Mesenchymal stem cell (in vitro differentiated cells and primary cell): Measurements from ENCODE around the gene KRT6C. TPM values are rescaled to one million over a fixed set of nuclear protein-coding genes. Genes with fewer than 3 reads are reported as not detected.
A peak's percentile ranks its signal among the peaks of the same experiment; 100 is the strongest.

ENCODE experiments used
- DNase-seq: peaks from one replicate; pipeline ENCODE4 v3.0.0-alpha.2; 2013
- H2AFZ ChIP-seq: one replicate; pipeline ENCODE4 v1.6.1; 2013; ENCODE audit warnings: low read depth, mild to moderate bottlenecking, control low read depth, inconsistent platforms, low read length, moderate library complexity
- H2AK5ac ChIP-seq: 2 replicates; pipeline ENCODE4 v1.6.1; 2013; ENCODE audit warnings: low read length, moderate library complexity, mild to moderate bottlenecking, inconsistent platforms; ENCODE audit not compliant: severe bottlenecking
- H2BK120ac ChIP-seq: one replicate; pipeline ENCODE4 v1.6.1; 2013; ENCODE audit warnings: low read depth, mild to moderate bottlenecking, inconsistent platforms, low read length, moderate library complexity
- H2BK12ac ChIP-seq, 2 experiments: one replicate each; pipeline ENCODE4 v1.6.1; 2013; ENCODE audit warnings: inconsistent platforms in 2 of 2, low read length in 2 of 2, mild to moderate bottlenecking in 2 of 2, moderate library complexity in 2 of 2, control low read depth in 1 of 2
- H2BK15ac ChIP-seq: one replicate; pipeline ENCODE4 v1.6.1; 2013; ENCODE audit warnings: mild to moderate bottlenecking, low read depth, inconsistent platforms; ENCODE audit not compliant: poor library complexity, severe bottlenecking
- H2BK5ac ChIP-seq: 2 replicates; pipeline ENCODE4 v1.6.1; 2013; ENCODE audit warnings: low read depth, mild to moderate bottlenecking, low read length, control low read depth, inconsistent platforms; ENCODE audit not compliant: poor library complexity, severe bottlenecking
- H3K14ac ChIP-seq, 2 experiments: one replicate each; pipeline ENCODE4 v1.6.1; 2013; ENCODE audit warnings: inconsistent platforms in 2 of 2, low read length in 2 of 2, control low read depth in 1 of 2, mild to moderate bottlenecking in 1 of 2, moderate library complexity in 1 of 2
- H3K18ac ChIP-seq, 2 experiments: one replicate each; pipeline ENCODE4 v1.6.1; 2013; ENCODE audit warnings: inconsistent platforms in 2 of 2, low read length in 2 of 2, control low read depth in 1 of 2, low read depth in 1 of 2, mild to moderate bottlenecking in 1 of 2
- H3K23ac ChIP-seq, 2 experiments: one replicate each; pipeline ENCODE4 v1.6.1; 2013; ENCODE audit warnings: inconsistent platforms in 2 of 2, low read length in 2 of 2, mild to moderate bottlenecking in 2 of 2, moderate library complexity in 2 of 2, control low read depth in 1 of 2
- H3K27ac ChIP-seq: 2 replicates; pipeline ENCODE4 v1.5.1; 2013; ENCODE audit warnings: mild to moderate bottlenecking, moderate library complexity, low read length, control low read depth, inconsistent platforms; ENCODE audit not compliant: poor library complexity, severe bottlenecking
- H3K27me3 ChIP-seq, 2 experiments: 2 replicates each; pipeline versions ENCODE4 v1.6.1 to v1.7.0; 2013; ENCODE audit warnings: low read length in 2 of 2, mild to moderate bottlenecking in 2 of 2, moderate library complexity in 2 of 2, control low read depth in 1 of 2, inconsistent platforms in 1 of 2; ENCODE audit not compliant: control insufficient read depth in 1 of 2, insufficient read depth in 1 of 2
- H3K36me3 ChIP-seq, 2 experiments: 2 replicates each; pipeline versions ENCODE4 v1.6.1 to v1.7.0; 2013; ENCODE audit warnings: low read length in 2 of 2, control low read depth in 1 of 2, inconsistent platforms in 1 of 2, low read depth in 1 of 2, mild to moderate bottlenecking in 1 of 2; ENCODE audit not compliant: insufficient read depth in 2 of 2, control insufficient read depth in 1 of 2
- H3K4ac ChIP-seq, 2 experiments: one replicate each; pipeline ENCODE4 v1.6.1; 2013; ENCODE audit warnings: inconsistent platforms in 2 of 2, low read length in 2 of 2, mild to moderate bottlenecking in 2 of 2, moderate library complexity in 2 of 2, control low read depth in 1 of 2, low read depth in 1 of 2
- H3K4me1 ChIP-seq: 2 replicates; pipeline ENCODE4 v1.6.1; 2013; ENCODE audit warnings: low read depth, low read length, control low read depth; ENCODE audit not compliant: control insufficient read depth, insufficient read depth
- H3K4me2 ChIP-seq: 2 replicates; pipeline ENCODE4 v1.6.1; 2013; ENCODE audit warnings: low read length, mild to moderate bottlenecking, inconsistent platforms; ENCODE audit not compliant: poor library complexity, severe bottlenecking
- H3K4me3 ChIP-seq, 2 experiments: 2 replicates each; pipeline versions ENCODE4 v1.5.1 to v1.7.0; 2013; ENCODE audit warnings: low read length in 2 of 2, mild to moderate bottlenecking in 2 of 2, control low read depth in 1 of 2, low read depth in 1 of 2; ENCODE audit not compliant: insufficient read depth in 1 of 2
- H3K79me1 ChIP-seq: replicated peaks from 2 replicates; pipeline ENCODE4 v1.6.1; 2013; ENCODE audit warnings: mild to moderate bottlenecking, control low read depth, low read length, inconsistent platforms; ENCODE audit not compliant: poor library complexity, severe bottlenecking
- H3K9ac ChIP-seq: 2 replicates; pipeline ENCODE4 v1.7.0; 2013; ENCODE audit warnings: mild to moderate bottlenecking, low read length, moderate library complexity
- H3K9me3 ChIP-seq: 2 replicates; pipeline ENCODE4 v1.7.0; 2013; ENCODE audit warnings: mild to moderate bottlenecking, low read length; ENCODE audit not compliant: control insufficient read depth
- H4K8ac ChIP-seq: one replicate; pipeline ENCODE4 v1.6.1; 2013; ENCODE audit warnings: inconsistent platforms, mild to moderate bottlenecking, low read length, moderate library complexity
- H4K91ac ChIP-seq: one replicate; pipeline ENCODE4 v1.6.1; 2013; ENCODE audit warnings: mild to moderate bottlenecking, low read length, inconsistent platforms
- WGBS: methylation state at CpG from one replicate; pipeline ENCODE4 v1.1.7; 2013; ENCODE audit warnings: mixed read lengths; 5-methylcytosine and 5-hydroxymethylcytosine counted together
- polyA plus RNA-seq, 2 experiments: library from polyadenylated mRNA; stranded (reverse); fragments of 200-250 nt; gene quantifications; one replicate each; pipeline ENCODE4 v1.2.3, GENCODE V29; 2013

The KRT6C gene
- not detected for polyA plus RNA-seq (2013, experiment 1 of 2)
- polyA plus RNA-seq (2013, experiment 2 of 2): not detected

GRCh38 chr12:52473768-52474167, at the start of gene KRT6C:
Gene KRT6C, minus strand, starts transcription at chr12:52473805. Its CDS starts 68 bp downstream, at chr12:52473737.
- no peaks in the 10 kb centered on the region for H3K79me1 ChIP-seq
- no peak within 1 kb of the TSS for H3K4ac ChIP-seq
- H2BK15ac ChIP-seq: no peak within 1 kb of the TSS
- no peak within 1 kb of the TSS for H4K91ac ChIP-seq
- no peaks in the 10 kb centered on the region for H3K36me3 ChIP-seq
- H2AK5ac ChIP-seq: no peak within 1 kb of the TSS
- no peak within 1 kb of the TSS for H3K18ac ChIP-seq
- H3K23ac ChIP-seq: no peak within 1 kb of the TSS
- H3K14ac ChIP-seq: no peak within 1 kb of the TSS
- H2AFZ ChIP-seq: no peak within 1 kb of the TSS
- 91% methylated on average over 4 of the region's 4 CpGs for WGBS
- peaks cover 0 to 32% of the 10 kb centered on the region in 2 experiments for H3K27me3 ChIP-seq
- H2BK12ac ChIP-seq: no peak within 1 kb of the TSS
- H3K4me2 ChIP-seq: no peak within 1 kb of the TSS
- no peak within 1 kb of the TSS for H2BK5ac ChIP-seq
- no peak within 1 kb of the TSS for H3K27ac ChIP-seq
- no peak within 1 kb of the TSS for H3K4me3 ChIP-seq
- H3K4me1 ChIP-seq: no peaks in the 10 kb centered on the region
- no peak for DNase-seq
- no peak within 1 kb of the TSS for H3K9ac ChIP-seq
- H3K9me3 ChIP-seq: peaks cover 8% of the 10 kb centered on the region
- no peak within 1 kb of the TSS for H2BK120ac ChIP-seq
- no peak within 1 kb of the TSS for H4K8ac ChIP-seq

- WGBS: 79% methylated on average over 10 of the region's 10 CpGs
- H3K27me3 ChIP-seq: peaks cover 19 to 85% of the 10 kb centered on the region in 2 experiments
- no peak overlapping the region for H3K9ac ChIP-seq
These were observed 48.9 kb upstream of the KRT6C start for GRCh38 chr12:52522346-52523011.

GRCh38 chr12:52521568-52522266, 48.1 kb upstream of the KRT6C start:
- no peak overlapping the region for H2BK5ac ChIP-seq
- no peak overlapping the region for H2AFZ ChIP-seq
- H3K36me3 ChIP-seq: no peaks in the 10 kb centered on the region
- no peak overlapping the region for H2BK120ac ChIP-seq
- no peak overlapping the region for H3K27ac ChIP-seq
- no peak overlapping the region for H2BK12ac ChIP-seq
- WGBS: 69% methylated on average over 9 of the region's 10 CpGs
- H4K91ac ChIP-seq: no peak overlapping the region
- H3K14ac ChIP-seq: no peak overlapping the region
- H3K9ac ChIP-seq: no peak overlapping the region
- H3K4me2 ChIP-seq: no peak overlapping the region
- H2AK5ac ChIP-seq: no peak overlapping the region
- no peaks in the 10 kb centered on the region for H3K4me1 ChIP-seq
- H3K9me3 ChIP-seq: no peaks in the 10 kb centered on the region
- H3K27me3 ChIP-seq: peaks cover 19 to 87% of the 10 kb centered on the region in 2 experiments
- H3K4me3 ChIP-seq: no peak overlapping the region
- no peak overlapping the region for H3K4ac ChIP-seq
- H3K23ac ChIP-seq: no peak overlapping the region
- no peak overlapping the region for H2BK15ac ChIP-seq
- no peak for DNase-seq
- H3K79me1 ChIP-seq: no peaks in the 10 kb centered on the region
- H3K18ac ChIP-seq: no peak overlapping the region
- no peak overlapping the region for H4K8ac ChIP-seq

More at GRCh38 chr12:52522346-52523011, 48.9 kb upstream of the KRT6C start:
- H3K79me1 ChIP-seq: no peaks in the 10 kb centered on the region
- H2AK5ac ChIP-seq: no peak overlapping the region
- H3K36me3 ChIP-seq: no peaks in the 10 kb centered on the region
- H3K4me1 ChIP-seq: no peaks in the 10 kb centered on the region
- no peak overlapping the region for H4K8ac ChIP-seq
- no peak overlapping the region for H3K18ac ChIP-seq
- no peak overlapping the region for H3K4me2 ChIP-seq
- no peak overlapping the region for H3K4ac ChIP-seq
- H3K9me3 ChIP-seq: no peaks in the 10 kb centered on the region
- no peak for DNase-seq
- no peak overlapping the region for H2BK15ac ChIP-seq
- no peak overlapping the region for H2BK5ac ChIP-seq
- no peak overlapping the region for H3K23ac ChIP-seq
- H3K27ac ChIP-seq: no peak overlapping the region
- no peak overlapping the region for H3K14ac ChIP-seq
- no peak overlapping the region for H3K4me3 ChIP-seq
- peak overlapping the region; percentile 20 for H2AFZ ChIP-seq
- H2BK120ac ChIP-seq: no peak overlapping the region
- H4K91ac ChIP-seq: no peak overlapping the region
- no peak overlapping the region for H2BK12ac ChIP-seq

GRCh38 chr12:52521175-52521567, 47.6 kb upstream of the KRT6C start:
- no peak overlapping the region for H3K9ac ChIP-seq
- H3K14ac ChIP-seq: no peak overlapping the region
- no peak overlapping the region for H2BK15ac ChIP-seq
- H3K23ac ChIP-seq: no peak overlapping the region
- WGBS: 76% methylated on average over 10 of the region's 10 CpGs
- DNase-seq: no peak
- H2AFZ ChIP-seq: no peak overlapping the region
- no peak overlapping the region for H3K4me2 ChIP-seq
- H3K36me3 ChIP-seq: no peaks in the 10 kb centered on the region
- no peak overlapping the region for H2AK5ac ChIP-seq
- H3K4ac ChIP-seq: no peak overlapping the region
- H4K91ac ChIP-seq: no peak overlapping the region
- no peaks in the 10 kb centered on the region for H3K79me1 ChIP-seq
- no peak overlapping the region for H2BK12ac ChIP-seq
- H3K27ac ChIP-seq: no peak overlapping the region
- no peak overlapping the region for H3K18ac ChIP-seq
- no peak overlapping the region for H2BK120ac ChIP-seq
- peaks cover 23 to 87% of the 10 kb centered on the region in 2 experiments for H3K27me3 ChIP-seq
- H3K4me3 ChIP-seq: no peak overlapping the region
- no peaks in the 10 kb centered on the region for H3K4me1 ChIP-seq
- H2BK5ac ChIP-seq: no peak overlapping the region
- no peaks in the 10 kb centered on the region for H3K9me3 ChIP-seq
- no peak overlapping the region for H4K8ac ChIP-seq
